Suprapubic skin (tissue), 4 donors: ENCODE data around the gene MRPS14. TPM values are rescaled to one million over a fixed set of nuclear protein-coding genes. Genes with fewer than 3 reads are reported as not detected.

Experiments
- DNase-seq, 2 donors: peaks; one replicate each; pipeline ENCODE4 v3.0.0-alpha.2; 2019; ENCODE audit warnings: low spot score in 2 of 2
- H3K27ac ChIP-seq: fragments of 200-600 bp; sonication (generic); one replicate; pipeline ENCODE4 v1.5.1; 2019
- H3K27me3 ChIP-seq: fragments of 200-600 bp; sonication (generic); one replicate; pipeline ENCODE4 v1.5.1; 2019
- H3K36me3 ChIP-seq: fragments of 200-600 bp; sonication (generic); one replicate; pipeline ENCODE4 v1.5.1; 2019
- H3K4me1 ChIP-seq: fragments of 200-600 bp; sonication (generic); one replicate; pipeline ENCODE4 v1.5.1; 2019
- H3K4me3 ChIP-seq: fragments of 200-600 bp; sonication (generic); one replicate; pipeline ENCODE4 v1.5.1; 2019; ENCODE audit warnings: mild to moderate bottlenecking
- H3K9me3 ChIP-seq: fragments of 200-600 bp; sonication (generic); one replicate; pipeline ENCODE4 v1.5.1; 2019
- CTCF ChIP-seq, 2 donors: fragments of 200-600 bp in 1 of 2; fragments of 450-650 bp in 1 of 2; sonication (generic) in 1 of 2; IDR thresholded peaks; one replicate each; pipeline ENCODE4 v1.5.1; 2016 to 2019; ENCODE audit warnings: antibody characterized with exemption in 2 of 2, mild to moderate bottlenecking in 1 of 2, moderate library complexity in 1 of 2
- EP300 ChIP-seq: sonication (generic); formaldehyde crosslinking; IDR thresholded peaks from one replicate; pipeline ENCODE4 v1.6.1; 2017; ENCODE audit warnings: antibody characterized with exemption
- POLR2A ChIP-seq, 2 donors: fragments of 450-650 bp; IDR thresholded peaks; one replicate each; pipeline ENCODE4 v1.6.1; 2017; ENCODE audit warnings: antibody characterized with exemption in 2 of 2, mild to moderate bottlenecking in 2 of 2, moderate library complexity in 2 of 2
- POLR2AphosphoS5 ChIP-seq, 3 donors: sonication (generic); formaldehyde crosslinking; IDR thresholded peaks; one replicate each; pipeline ENCODE4 v1.6.1; 2017; ENCODE audit warnings: antibody characterized with exemption in 3 of 3
- WGBS: methylation state at CpG from one replicate; pipeline ENCODE4 v1.1.5; 2018; 5-methylcytosine and 5-hydroxymethylcytosine counted together
- total RNA-seq, 4 donors: library from RNA; depleted of rRNA; stranded (reverse); fragments of >200 nt; gene quantifications; one replicate each; pipeline ENCODE4 v1.1.0, GENCODE V29; 2016

MRPS14 gene
- total RNA-seq, 4 donors from 2014 or later, result 12.7 to 22.9 (median 17.9) TPM

DNA sequence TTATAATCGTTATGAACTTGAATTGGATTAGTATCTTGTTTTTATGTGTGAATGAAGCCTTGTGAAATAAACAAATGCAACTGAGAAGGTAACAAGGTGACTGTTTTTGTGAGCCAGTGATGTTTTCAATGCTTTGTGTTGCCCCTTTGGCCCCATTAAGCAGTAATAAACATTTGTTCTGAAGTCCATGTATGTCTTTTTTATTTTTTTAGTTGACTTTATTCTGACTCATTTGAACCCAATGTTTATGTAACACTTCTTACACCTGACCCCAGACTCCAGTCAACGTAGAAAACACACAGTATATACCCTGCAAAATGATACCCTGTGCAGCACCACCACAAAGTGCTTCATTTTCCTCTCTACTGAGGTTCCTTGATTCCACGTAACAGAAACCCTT lies 28.1 kb downstream of the MRPS14 start:
- WGBS, result 90% methylated on average over 3 of the region's 3 CpGs
- Histone ChIP-seq H3K27ac (no peak overlapping the region), H3K9me3 (no peaks in the 10 kb centered on the region), H3K27me3 (no peaks in the 10 kb centered on the region), H3K36me3 (no peaks in the 10 kb centered on the region), H3K4me3 (no peak overlapping the region), H3K4me1 (peaks cover 13% of the 10 kb centered on the region)
- TF ChIP-seq POLR2A (IDR thresholded peaks at IDR 0.05) (no peak), POLR2AphosphoS5 (IDR thresholded peaks at IDR 0.05) (no peak), CTCF (IDR thresholded peaks at IDR 0.05) (no peak), EP300 (no peak)
- DNase-seq, result no peak

GRCh38 chr1:174991473-174991872 lies 31.8 kb downstream of the MRPS14 start:
- Histone ChIP-seq H3K4me1 (peaks cover 15% of the 10 kb centered on the region), H3K27ac (no peak overlapping the region), H3K9me3 (no peaks in the 10 kb centered on the region), H3K36me3 (no peaks in the 10 kb centered on the region), H3K4me3 (no peak overlapping the region), H3K27me3 (no peaks in the 10 kb centered on the region)
- 100% methylated on average over 1 of the region's 1 CpG for whole genome bisulfite sequencing
- no peak for DNase-seq
- no peak for TF ChIP-seq POLR2AphosphoS5 (IDR thresholded peaks at IDR 0.05)
- TF ChIP-seq CTCF (IDR thresholded peaks at IDR 0.05), result no peak
- TF ChIP-seq EP300, result no peak
- no peak for TF ChIP-seq POLR2A (IDR thresholded peaks at IDR 0.05)

DNA sequence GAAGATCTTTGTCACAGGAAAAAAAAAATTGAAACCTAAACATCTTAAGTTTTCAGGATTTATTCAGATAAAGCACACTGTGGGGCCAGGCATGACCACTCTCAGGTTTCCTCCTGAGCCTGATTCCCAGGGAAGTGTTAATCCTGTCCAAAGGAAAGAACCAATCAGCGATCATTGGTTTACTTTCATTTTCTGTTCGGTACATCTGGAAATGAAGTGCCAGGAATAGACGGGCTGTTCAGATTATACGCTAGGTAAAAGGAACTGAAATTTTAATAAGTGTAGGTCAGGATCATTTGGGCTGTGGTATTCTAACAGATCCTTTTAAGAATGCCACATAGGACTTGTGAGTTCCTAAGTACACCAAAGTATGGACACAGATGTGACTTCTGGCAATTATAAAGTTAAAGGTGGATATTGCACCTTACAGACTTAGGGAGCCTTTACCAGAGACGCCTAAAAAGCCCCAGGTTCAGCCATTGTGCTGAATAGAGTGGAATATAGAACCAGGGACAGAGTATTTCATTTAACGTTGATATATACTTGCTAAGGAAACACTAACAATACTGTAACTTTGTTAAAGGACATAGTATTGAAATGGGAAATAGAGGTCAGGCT lies 32.7 kb downstream of the MRPS14 start:
- H3K27me3 ChIP-seq, result no peaks in the 10 kb centered on the region
- peak overlapping the region; percentile 50 for H3K4me3 ChIP-seq
- H3K27ac ChIP-seq, result peak overlapping the region; percentile 82
- no peaks in the 10 kb centered on the region for H3K36me3 ChIP-seq
- TF ChIP-seq POLR2AphosphoS5 (IDR thresholded peaks at IDR 0.05) (no peak), CTCF (IDR thresholded peaks at IDR 0.05) (no peak), EP300 (no peak), POLR2A (IDR thresholded peaks at IDR 0.05) (no peak)
- peaks cover 15% of the 10 kb centered on the region for H3K4me1 ChIP-seq
- no peaks in the 10 kb centered on the region for H3K9me3 ChIP-seq
- 23% methylated on average over 6 of the region's 6 CpGs for WGBS
- no peak for DNase-seq

DNA sequence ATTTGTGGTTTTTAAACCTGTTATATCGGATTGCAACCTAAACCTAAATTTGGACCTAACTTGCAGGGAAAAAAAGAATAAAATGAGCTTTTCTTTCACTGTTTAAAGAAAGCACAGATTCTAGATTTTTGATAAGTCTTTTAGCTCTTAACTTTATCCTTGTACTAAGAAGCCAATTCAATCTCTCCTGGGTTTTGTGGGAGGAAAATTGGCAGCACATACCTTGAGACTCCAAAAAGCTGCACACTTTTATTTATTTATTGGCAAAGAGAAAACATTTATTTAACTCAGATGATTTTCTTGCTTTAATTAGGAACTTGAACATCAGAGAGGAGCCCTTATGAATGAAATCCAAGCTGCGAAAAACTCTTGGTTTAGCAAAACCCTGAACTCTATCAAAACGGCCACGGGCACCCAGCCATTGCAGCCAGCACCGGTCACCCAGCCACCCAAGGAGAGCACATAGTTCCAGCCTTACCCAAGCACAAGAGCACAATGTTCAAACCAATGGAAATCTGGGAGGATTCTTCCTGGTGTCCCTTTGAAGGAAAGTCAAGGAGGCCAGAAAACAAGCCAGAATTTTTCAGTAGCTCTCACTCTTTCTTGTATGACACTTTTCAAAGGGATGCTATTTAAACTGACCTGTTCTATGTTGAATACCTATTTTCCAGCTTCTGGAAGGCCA lies 33.5 kb downstream of the MRPS14 start:
- 49% methylated on average over 5 of the region's 5 CpGs for WGBS
- no peak for DNase-seq
- Histone ChIP-seq H3K27me3 (no peaks in the 10 kb centered on the region), H3K4me3 (peak overlapping the region; percentile 50), H3K27ac (peak overlapping the region; percentile 82), H3K36me3 (no peaks in the 10 kb centered on the region), H3K4me1 (peaks cover 15% of the 10 kb centered on the region), H3K9me3 (no peaks in the 10 kb centered on the region)
- TF ChIP-seq POLR2A (IDR thresholded peaks at IDR 0.05) (no peak), POLR2AphosphoS5 (IDR thresholded peaks at IDR 0.05) (no peak), CTCF (IDR thresholded peaks at IDR 0.05) (no peak), EP300 (no peak)

- DNase-seq, result no peak
- H3K27ac ChIP-seq, result no peak overlapping the region
- H3K4me3 ChIP-seq, result no peak overlapping the region
- H3K4me1 ChIP-seq, result peaks cover 15% of the 10 kb centered on the region
- WGBS, result 92% methylated on average over 3 of the region's 3 CpGs
- TF ChIP-seq EP300 (no peak), POLR2AphosphoS5 (IDR thresholded peaks at IDR 0.05) (no peak), POLR2A (IDR thresholded peaks at IDR 0.05) (no peak), CTCF (IDR thresholded peaks at IDR 0.05) (no peak)
- H3K36me3 ChIP-seq, result peaks cover 3% of the 10 kb centered on the region
- H3K9me3 ChIP-seq, result no peaks in the 10 kb centered on the region
- no peaks in the 10 kb centered on the region for H3K27me3 ChIP-seq
Observed at GRCh38 chr1:174988986-174989385, 34.2 kb downstream of the MRPS14 start.
